ENCODE data around the gene LUC7L. TPM values are rescaled to one million over a fixed set of nuclear protein-coding genes. Genes with fewer than 3 reads are reported as not detected.

LUC7L gene
- total RNA-seq, 1 donor from 2014 or later: 53.0 TPM

DNA sequence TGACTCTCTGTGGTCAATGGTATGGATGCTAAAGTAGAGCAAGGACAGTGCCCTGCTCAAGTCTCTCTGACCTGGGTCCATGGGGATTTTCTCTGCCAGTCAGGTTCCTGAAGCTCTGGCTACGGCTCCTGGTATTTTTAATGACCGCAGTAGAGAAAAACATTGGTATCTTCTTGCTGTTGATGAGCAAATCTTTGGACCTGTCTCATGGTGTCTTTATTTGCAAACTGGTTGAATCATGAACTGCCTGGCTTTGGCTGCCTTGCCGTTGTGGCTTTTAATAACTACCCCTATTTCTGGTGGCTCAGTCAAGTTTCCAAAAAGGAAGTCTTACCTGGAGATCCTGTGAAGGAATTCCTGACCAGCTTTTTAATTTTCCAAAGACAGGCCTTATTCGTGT, 14.1 kb upstream of the LUC7L start:
- H3K4me1 ChIP-seq: no peaks in the 10 kb centered on the region
- H3K4me3 ChIP-seq: no peak overlapping the region
- no peaks in the 10 kb centered on the region for H3K9me3 ChIP-seq
- H3K27ac ChIP-seq: no peak overlapping the region
- TF ChIP-seq, protein P1, sequence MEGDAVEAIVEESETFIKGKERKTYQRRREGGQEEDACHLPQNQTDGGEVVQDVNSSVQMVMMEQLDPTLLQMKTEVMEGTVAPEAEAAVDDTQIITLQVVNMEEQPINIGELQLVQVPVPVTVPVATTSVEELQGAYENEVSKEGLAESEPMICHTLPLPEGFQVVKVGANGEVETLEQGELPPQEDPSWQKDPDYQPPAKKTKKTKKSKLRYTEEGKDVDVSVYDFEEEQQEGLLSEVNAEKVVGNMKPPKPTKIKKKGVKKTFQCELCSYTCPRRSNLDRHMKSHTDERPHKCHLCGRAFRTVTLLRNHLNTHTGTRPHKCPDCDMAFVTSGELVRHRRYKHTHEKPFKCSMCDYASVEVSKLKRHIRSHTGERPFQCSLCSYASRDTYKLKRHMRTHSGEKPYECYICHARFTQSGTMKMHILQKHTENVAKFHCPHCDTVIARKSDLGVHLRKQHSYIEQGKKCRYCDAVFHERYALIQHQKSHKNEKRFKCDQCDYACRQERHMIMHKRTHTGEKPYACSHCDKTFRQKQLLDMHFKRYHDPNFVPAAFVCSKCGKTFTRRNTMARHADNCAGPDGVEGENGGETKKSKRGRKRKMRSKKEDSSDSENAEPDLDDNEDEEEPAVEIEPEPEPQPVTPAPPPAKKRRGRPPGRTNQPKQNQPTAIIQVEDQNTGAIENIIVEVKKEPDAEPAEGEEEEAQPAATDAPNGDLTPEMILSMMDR (IDR thresholded peaks at IDR 0.05): no peak
- intact Hi-C loops (cut with DNase I): no loop called here
- H3K36me3 ChIP-seq: no peaks in the 10 kb centered on the region
- no peak for DNase-seq (ENCODE audit: low spot score in 2 of 2)
- no peaks in the 10 kb centered on the region for H3K27me3 ChIP-seq

DNA sequence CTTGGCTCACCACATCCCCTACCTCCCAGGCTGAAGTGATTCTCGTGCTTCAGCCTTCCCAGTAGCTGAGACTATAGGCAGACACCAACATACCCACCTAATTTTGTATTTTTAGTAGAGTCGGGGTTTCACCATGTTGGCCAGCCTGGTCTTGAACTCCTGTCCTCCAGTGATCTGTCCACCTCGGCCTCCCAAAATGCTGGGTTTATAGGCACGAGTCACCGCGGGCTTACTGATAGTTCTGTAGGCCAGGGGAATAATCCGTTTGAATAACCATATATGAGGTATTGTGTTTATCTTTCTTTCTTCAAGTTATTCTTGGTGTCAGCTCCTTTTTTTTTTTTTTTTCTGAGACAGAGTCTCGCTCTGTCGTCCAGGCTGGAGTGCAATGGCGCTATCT, 13.0 kb upstream of the LUC7L start:
- TF ChIP-seq, protein P1 (IDR thresholded peaks at IDR 0.05): no peak
- intact Hi-C loops (cut with DNase I): no loop called here

DNA sequence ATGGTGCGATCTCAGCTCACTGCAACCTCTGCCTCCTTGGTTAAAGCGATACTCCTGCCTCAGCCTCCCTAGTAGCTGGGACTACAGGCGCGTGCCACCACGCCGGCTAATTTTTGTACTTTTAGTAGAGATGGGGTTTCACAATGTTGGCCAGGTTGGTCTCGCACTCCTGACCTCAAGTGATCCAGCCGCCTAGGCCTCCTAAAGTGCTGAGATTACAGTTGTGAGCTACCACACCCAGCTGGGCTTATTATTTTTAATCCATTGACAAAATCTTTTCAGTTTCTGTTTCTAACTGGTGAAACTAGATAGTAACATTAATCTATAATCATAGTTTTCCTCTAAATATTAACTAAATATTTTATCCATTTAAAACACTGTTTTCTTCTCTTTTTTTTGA, 11.3 kb upstream of the LUC7L start:
- DNase-seq (ENCODE audit: low spot score in 2 of 2): no peak
- H3K27me3 ChIP-seq: no peaks in the 10 kb centered on the region
- no peaks in the 10 kb centered on the region for H3K36me3 ChIP-seq
- no peaks in the 10 kb centered on the region for H3K9me3 ChIP-seq
- H3K4me1 ChIP-seq: peaks cover 5 to 7% of the 10 kb centered on the region in 2 donors
- H3K4me3 ChIP-seq: no peak overlapping the region
- intact Hi-C loops (cut with DNase I): no loop called here
- TF ChIP-seq, protein P1 (IDR thresholded peaks at IDR 0.05): no peak
- no peak overlapping the region for H3K27ac ChIP-seq

More for the DNA sequence above, 13.0 kb upstream of the LUC7L start:
- no peaks in the 10 kb centered on the region for H3K36me3 ChIP-seq
- no peak for DNase-seq (ENCODE audit: low spot score in 2 of 2)
- no peaks in the 10 kb centered on the region for H3K4me1 ChIP-seq
- H3K27ac ChIP-seq: no peak overlapping the region
- H3K4me3 ChIP-seq: no peak overlapping the region
- no peaks in the 10 kb centered on the region for H3K27me3 ChIP-seq
- no peaks in the 10 kb centered on the region for H3K9me3 ChIP-seq

DNA sequence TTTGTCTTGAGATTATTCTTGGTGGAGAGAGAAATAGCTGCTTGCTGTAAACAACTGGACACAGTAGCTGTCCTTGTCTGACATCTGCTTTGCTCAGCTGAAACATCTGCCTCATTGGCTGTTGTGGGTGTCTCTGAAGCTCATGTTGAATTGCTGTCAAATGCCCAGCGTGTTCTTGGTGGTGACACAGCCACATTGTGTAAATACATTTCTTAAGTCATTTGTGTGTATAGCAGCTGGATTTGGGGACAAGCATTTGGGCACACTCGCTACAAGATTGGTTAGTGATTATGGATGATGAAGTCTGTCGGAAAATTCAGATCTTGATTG, 10.7 kb upstream of the LUC7L start:
- H3K4me1 ChIP-seq: peaks cover 6 to 7% of the 10 kb centered on the region in 2 donors
- H3K36me3 ChIP-seq: no peaks in the 10 kb centered on the region
- intact Hi-C loops (cut with DNase I): no loop called here
- DNase-seq (ENCODE audit: low spot score in 2 of 2): no peak
- TF ChIP-seq, protein P1 (IDR thresholded peaks at IDR 0.05): no peak
- no peaks in the 10 kb centered on the region for H3K9me3 ChIP-seq
- no peaks in the 10 kb centered on the region for H3K27me3 ChIP-seq
- H3K4me3 ChIP-seq: no peak overlapping the region
- H3K27ac ChIP-seq: no peak overlapping the region

DNA sequence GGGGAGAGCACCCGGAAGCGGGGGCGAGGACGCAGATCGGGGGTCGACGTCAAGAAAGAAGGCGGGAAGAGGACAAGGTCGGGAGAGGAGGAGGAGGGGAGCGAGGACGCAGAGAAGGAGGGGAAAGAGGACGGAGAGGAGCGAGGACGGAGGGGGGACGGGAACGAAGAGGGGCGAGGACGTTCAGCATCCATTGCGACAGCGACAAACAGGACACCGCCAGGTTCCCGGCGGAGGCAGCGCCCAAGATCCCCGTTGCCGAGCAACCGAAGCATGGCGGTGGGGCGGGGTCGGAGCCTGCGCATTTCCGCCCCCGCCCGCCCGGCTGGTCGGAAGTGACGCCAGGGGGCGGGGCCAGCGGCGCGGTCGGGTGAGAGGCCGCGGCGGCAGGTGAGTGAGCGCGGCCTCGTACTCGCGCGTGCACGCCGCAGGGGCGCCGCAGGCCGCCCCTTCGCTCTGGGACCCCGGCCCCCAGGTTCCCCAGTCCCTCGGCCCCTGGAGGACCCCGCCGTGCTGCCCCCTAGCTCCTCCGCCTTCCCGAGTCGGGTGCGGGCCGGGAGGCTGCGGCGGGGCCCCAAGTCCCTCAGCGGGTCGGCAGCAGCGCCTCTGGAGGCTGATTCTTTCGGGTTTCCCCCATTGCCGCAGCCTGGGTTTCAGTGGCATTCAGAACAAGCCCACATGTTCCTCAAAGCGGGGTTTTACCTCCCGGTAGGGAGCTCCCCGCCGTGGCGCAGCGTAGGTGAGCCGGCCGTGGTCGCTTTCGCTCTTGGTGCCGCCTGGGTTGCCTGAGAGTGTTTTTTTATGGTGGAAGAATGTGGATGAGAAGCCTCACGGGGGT, 5.4 kb upstream of the LUC7L start, which contains the start of gene FAM234A:
Gene FAM234A (plus strand): TSS at position 354 of the 838 bp plus-strand sequence. CDS start 19,593 bp downstream, outside the sequence.
- TF ChIP-seq, protein P1 (IDR thresholded peaks at IDR 0.05): peak; percentile 33 to 49 (median 41)
- H3K36me3 ChIP-seq: no peaks in the 10 kb centered on the region
- peak; percentile 73 to 95 for DNase-seq (ENCODE audit: low spot score in 2 of 2)
- intact Hi-C loops (cut with DNase I): loop anchor here (2.0 to 5.0 kb wide), 3 partner anchors 118 to 353 kb away; partner anchors contain the start of genes AXIN1 and CAPN15
- H3K27me3 ChIP-seq: no peaks in the 10 kb centered on the region
- H3K27ac ChIP-seq: peak within 1 kb of the TSS; percentile 82 to 91
- peak within 1 kb of the TSS; percentile 70 to 75 for H3K4me3 ChIP-seq
- peaks cover 6 to 9% of the 10 kb centered on the region in 2 donors for H3K4me1 ChIP-seq
- H3K9me3 ChIP-seq: no peaks in the 10 kb centered on the region
